NCI-H2107 treated with DMSO at 0.1 percent for 48 hours (cell line): ENCODE results near the gene CCDC192.
"Not testable (repeated sequence)": the region's sequence is repeated elsewhere in the genome, so short reads cannot be mapped to it uniquely, and the experiment has no call there.

ENCODE experiments used
- DNase-seq: peaks from one replicate; lab custom pipeline; 2025; ENCODE audit not compliant: unreplicated experiment; lab: John Stamatoyannopoulos, UW

CCDC192 gene

DNA sequence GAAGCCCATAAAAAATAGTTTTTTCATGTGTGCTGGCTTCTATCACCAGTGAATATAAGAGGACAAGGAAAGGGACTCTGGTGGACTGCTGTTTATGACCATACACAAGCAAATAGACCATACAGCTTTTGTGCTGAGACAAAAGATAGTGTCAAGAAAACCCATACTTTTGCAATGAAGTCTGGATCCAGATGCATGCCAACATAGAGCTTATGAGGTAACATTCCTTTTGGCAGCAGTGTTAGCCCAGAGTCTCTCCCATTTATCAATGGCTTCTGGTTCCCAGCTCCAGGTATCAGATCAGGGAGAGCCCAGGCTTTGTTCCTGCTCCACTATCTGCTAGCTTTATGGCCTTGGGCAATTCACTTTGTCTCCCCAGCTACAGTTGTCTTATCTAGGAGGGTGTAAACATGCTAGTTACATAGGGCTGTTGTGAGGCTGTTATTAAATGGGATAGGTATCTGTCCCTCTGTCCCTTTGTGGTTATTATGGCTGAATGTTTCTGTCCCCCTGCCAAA is 55.6 kb downstream of the CCDC192 start:
- DNase-seq = no peak

GRCh38 chr5:127761869-127762268 is 58.7 kb downstream of the CCDC192 start:
- no peak for DNase-seq

DNA sequence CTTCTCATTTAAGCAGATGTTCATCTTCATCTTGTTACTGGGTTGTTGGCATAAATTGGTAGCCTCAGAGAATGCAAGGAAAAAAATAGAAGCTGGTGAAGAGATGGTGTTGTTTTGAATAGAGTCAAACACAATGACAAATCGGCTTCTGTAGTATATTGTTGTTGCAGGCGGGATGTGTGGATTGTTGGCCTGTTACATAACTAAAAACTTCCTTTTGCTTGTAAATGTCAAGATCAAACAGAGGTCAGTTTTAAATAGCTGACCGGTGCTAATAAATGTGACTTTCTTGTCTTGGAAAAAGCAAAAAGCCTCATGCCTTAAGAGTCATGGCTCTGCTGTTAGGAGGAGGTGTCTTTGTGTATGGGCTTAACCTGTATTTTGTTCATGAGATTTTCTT is 59.2 kb downstream of the CCDC192 start:
- DNase-seq = no peak

- no peak for DNase-seq
These were observed 63.6 kb downstream of the CCDC192 start for GRCh38 chr5:127766676-127767335.

DNA sequence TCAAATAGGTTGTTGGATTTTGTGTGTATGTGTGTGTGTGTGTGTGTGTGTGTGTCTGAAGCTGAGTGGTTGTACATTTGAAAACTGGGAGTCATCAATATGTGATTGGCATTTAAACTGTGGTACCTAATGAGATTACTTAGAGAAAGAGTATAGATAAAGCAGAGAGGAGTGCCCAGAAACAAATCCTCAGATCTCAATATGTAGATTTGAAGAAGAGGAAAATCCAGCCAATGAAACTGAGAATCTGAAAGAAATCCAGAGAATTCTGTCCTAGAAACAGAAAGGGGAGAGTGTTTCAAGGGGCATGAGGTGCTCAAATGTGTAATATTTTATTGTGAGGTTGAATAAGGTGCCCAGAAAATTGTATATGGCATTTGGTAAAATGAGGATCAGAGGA is 66.2 kb downstream of the CCDC192 start:
- no peak for DNase-seq

DNA sequence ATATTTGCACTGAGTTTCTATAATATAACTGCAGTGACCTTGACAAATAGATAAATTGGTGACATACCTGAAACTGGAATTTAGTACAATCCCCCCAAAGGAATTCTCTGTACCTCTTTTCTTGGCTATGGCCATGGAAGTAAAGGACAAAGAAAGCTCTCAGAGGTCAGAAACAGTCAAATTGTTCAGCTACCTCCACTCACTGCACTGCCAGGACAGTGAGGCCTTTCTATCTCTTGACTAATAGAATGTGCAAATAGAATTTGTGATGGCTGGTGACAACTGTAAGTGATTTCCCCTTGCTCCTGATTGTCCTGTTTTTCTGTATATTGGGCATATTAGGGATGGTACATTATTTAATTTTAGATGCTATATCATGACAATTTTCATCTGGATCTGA is 67.1 kb downstream of the CCDC192 start:
- no peak for DNase-seq

DNA sequence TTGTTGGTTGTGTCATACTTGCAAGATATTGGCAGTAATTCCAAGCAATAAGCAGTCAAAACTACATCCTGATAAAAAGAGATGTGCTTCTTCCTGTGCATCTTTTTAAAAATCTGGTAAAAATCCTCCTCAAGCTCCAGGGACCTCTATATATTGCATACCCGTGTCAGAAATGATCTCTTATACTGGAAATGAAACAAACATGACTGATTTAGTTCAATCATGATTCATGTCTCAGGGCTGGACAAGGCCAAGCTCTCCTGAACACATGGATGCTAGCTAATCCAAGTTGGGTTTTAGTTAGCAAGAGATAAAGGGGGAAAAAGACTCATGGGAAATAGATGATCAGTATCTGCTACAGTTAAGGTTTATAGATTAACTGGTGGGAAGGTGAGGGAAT is 69.3 kb downstream of the CCDC192 start:
- no peak for DNase-seq

DNA sequence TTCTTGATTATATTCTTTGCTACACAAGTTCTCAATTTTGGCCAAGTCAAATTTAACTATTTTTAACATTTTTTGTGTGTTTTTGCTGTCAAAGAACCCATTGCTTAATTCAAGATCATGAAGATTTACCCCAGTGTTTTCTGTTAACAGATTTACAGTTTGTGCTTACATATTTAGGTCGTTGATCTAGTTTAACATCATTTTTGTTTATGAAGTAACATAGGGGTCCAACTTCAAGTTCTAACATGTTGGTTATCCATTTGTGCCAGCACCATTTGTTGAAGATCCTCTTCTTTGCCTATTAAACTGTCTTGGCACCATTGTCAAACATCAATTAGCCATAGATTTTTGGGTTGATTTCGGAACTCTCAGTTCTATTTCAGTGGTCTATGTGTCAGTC is 71.0 kb downstream of the CCDC192 start:
- DNase-seq = no peak

DNA sequence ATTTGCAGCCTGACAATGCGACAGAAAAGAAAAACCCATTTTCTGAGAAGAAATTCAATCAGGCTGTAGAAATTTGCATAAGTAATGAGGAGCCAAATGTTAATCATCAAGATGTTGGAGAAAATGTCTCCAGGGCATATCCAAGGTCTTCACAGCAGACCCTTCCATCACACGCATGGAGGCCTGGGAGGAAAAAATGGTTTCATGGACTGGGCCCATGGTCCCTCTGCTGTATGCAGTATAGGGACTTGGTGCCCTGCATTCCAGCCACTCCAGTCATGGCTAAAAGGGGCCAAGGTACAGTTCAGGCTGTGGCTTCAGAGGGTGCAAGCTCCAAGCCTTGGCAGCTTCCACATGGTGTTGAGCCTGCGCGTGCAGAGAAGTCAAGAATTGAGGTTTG is 73.3 kb downstream of the CCDC192 start:
- no peak for DNase-seq

DNA sequence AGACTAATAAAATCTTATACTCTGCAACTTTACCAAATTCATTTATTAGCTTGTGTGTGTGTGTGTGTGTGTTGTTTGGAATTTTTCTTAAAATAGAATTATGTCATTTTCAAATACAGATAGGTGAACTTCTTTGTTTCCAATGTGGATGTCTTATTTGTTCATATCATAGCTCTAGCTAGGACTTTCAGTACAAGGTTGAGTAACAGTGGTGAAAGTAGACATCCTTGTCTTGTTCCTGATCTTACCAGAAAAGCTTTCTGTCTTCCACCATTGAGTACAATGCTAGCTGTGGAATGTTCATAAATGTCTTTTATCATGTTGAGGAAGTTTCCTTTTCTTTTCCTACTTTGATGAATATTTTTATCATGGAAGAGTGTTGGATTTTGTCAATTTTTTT is 74.8 kb downstream of the CCDC192 start:
- no peak for DNase-seq

GRCh38 chr5:127782450-127782849 is 79.3 kb downstream of the CCDC192 start:
- not testable (repeated sequence) for DNase-seq

DNA sequence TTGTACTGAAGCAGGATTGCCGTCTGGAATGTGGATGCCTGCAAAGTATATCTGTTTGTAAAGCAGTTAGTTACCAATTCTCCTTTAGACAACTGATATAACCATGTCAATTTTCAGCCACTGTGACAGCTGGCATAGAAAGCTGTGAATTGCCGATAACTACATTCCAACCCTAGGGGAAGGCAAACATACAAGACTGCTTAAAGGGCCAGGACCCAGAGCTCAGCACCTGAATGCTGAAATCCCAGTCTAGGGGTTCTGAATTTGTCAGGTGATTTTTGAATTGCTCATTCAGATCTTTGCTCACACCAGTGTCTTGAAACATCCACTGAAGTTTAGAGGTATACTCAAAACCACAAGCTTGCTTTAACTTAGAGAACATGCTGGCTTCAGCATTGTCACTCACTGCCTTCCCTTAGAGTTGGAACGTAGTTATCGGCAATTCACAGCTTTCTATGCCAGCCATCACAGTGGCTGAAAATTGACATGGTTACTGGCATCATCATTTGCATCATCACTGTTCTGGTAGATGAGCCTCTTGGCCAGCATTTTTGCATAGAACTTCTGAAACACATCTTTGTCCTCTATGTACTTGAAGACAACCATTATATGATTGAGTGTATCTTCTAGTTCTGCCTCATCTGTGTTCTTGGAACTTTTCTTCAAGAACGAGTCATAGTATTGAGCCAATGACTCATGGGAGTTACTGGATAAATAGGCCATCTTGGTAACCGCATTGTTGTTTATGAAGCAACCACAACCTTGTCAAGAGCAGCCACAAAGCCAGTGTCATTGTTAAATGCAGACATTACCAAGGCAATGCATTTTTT is 82.1 kb downstream of the CCDC192 start:
- no peak for DNase-seq

DNA sequence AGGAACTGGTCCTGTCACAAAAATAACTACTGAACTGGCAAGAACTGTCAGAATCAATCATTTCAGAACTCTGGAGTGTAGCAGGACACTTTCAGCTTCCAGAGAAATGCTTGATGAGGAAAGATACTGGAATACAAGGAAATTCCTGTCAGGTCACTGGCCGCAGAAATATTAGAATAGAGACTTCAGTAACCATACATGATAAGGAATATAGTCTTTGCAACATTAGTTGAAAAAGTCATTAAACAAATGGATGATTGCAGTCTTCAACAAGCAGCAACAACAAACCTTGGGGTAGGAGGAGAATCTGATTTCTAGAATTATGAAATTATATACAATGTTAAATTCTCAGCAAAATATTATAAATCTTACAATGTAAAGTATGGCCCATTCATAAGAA is 88.2 kb downstream of the CCDC192 start:
- DNase-seq = no peak

DNA sequence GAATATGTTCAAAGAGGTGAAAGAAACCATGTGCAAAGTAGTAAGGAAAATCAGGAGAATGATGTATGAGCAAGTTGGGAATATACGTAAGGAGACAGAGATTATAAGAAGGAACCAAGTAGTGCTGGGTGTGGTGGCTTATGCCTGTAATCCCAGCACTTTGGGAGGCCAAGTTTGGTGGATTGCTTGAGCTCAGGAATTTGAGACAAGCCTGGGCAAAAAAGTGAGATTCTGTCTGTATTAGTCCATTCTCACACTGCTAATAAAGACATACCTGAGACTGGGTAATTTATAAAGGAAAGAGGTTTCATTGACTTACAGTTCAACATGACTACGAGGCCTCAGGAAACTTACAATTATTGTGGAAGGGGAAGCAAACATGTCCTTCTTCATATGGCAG is 88.7 kb downstream of the CCDC192 start:
- DNase-seq = not testable (repeated sequence)

DNA sequence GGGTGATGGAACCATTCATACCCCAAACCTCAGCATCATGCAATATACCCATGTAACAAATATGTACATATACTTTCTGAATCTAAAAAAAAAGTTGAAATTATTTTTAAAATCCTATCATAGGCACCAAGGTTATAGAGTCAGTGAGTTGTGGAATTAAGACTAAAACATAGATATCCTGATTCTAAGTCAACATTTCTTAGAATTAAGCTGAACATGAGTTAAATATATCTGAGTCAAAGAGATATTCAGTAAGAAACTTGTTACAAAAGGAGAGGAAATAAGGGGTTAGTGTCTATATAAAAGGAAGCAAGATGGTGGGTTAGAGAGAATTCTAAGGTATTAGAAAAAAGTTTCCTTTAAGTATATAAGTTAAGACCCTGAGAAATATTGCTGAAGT is 89.9 kb downstream of the CCDC192 start:
- no peak for DNase-seq

DNA sequence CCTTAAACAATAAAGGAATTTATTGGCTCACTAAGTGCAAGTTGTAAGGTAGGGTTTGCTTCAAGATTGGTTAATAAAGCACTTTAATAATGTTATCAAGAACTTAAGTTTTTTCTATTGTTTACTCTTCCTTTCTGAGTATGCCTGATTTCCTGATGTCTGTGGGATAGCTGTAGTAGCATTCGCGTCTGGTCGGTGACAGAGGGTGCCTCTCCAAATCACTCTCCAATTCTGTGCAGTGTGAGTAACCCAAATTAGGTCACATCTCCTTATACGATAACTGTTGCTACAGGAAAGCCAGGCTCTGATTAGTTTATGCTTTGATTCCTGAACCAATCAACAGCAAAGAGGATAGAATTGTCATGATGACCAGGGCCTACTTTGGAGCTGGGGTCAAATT is 90.7 kb downstream of the CCDC192 start:
- DNase-seq = no peak

- DNase-seq = no peak
These were observed 93.0 kb downstream of the CCDC192 start for GRCh38 chr5:127796211-127796610.

- no peak for DNase-seq
These were observed 96.2 kb downstream of the CCDC192 start for GRCh38 chr5:127799293-127799905.

- DNase-seq = no peak
These were observed 98.7 kb downstream of the CCDC192 start for GRCh38 chr5:127801751-127802476.

DNA sequence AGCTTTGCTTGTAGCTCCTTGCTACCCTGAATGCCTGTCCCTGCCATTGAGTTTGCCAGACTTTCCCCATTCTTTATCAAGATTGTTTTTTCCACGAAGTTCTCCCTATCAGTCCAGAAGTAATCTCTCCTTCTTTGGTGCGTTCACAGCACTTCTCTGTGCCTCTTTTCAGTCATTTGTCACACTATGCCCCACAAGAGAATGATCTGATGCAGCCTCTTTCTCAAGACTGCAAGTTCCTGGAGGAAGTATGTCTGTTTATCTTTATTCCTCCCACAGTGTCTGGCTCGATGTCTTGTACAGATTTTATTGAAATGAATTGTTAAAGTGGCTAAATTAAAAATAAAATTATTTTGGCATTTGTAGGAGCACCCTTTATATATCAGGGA is 99.3 kb downstream of the CCDC192 start:
- DNase-seq = no peak

GRCh38 chr5:127804886-127805426 is 101.8 kb downstream of the CCDC192 start:
- no peak for DNase-seq
